DND-41 (cell line): ENCODE measurements around the gene PCNA.
"Not testable (repeated sequence)": the region's sequence is repeated elsewhere in the genome, so short reads cannot be mapped to it uniquely, and the experiment has no call there.

ENCODE experiments used
- ATAC-seq: fragments of 200-7000 bp; cut with Tn5 transposase; 3 replicates; pipeline ENCODE4 v1.9.1; 2021; ENCODE audit warnings: low read depth; ENCODE audit not compliant: insufficient read depth
- DNase-seq: peaks from one replicate; pipeline ENCODE4 v3.0.0-alpha.2; 2020
- H2AFZ ChIP-seq: 2 replicates; pipeline ENCODE4 v1.6.0; 2012; ENCODE audit warnings: low read depth, low read length
- H3K27ac ChIP-seq: 2 replicates; pipeline ENCODE4 v1.5.1; 2012; ENCODE audit warnings: low read length, inconsistent platforms
- H3K27me3 ChIP-seq: fragments of 200-600 bp; sonication (generic); 2 replicates; pipeline ENCODE4 v1.6.0; 2012; ENCODE audit warnings: low read length, mild to moderate bottlenecking, inconsistent platforms; ENCODE audit not compliant: insufficient read depth, poor library complexity
- H3K36me3 ChIP-seq: 2 replicates; pipeline ENCODE4 v1.5.1; 2012; ENCODE audit warnings: low read length, inconsistent platforms; ENCODE audit not compliant: insufficient read depth
- H3K4me1 ChIP-seq: 2 replicates; pipeline ENCODE4 v1.5.1; 2012; ENCODE audit warnings: mild to moderate bottlenecking, low read length; ENCODE audit not compliant: insufficient read depth
- H3K4me2 ChIP-seq: 2 replicates; pipeline ENCODE4 v1.6.0; 2012; ENCODE audit warnings: mild to moderate bottlenecking, moderate library complexity, low read length, inconsistent platforms; ENCODE audit not compliant: insufficient read depth
- H3K4me3 ChIP-seq, 2 experiments: fragments of 200-600 bp in 1 of 2; shearing (Covaris generic) in 1 of 2; 2 replicates each; pipeline ENCODE4 v1.5.1; 2012 to 2016; ENCODE audit warnings: inconsistent platforms in 2 of 2, low read length in 2 of 2, mild to moderate bottlenecking in 2 of 2, low read depth in 1 of 2, moderate library complexity in 1 of 2
- H3K79me2 ChIP-seq: 2 replicates; pipeline ENCODE4 v1.6.0; 2012; ENCODE audit warnings: low read length, inconsistent platforms; ENCODE audit not compliant: insufficient read depth
- H3K9ac ChIP-seq: 2 replicates; pipeline ENCODE4 v1.6.0; 2012; ENCODE audit warnings: low read depth, mild to moderate bottlenecking, inconsistent platforms, low read length, moderate library complexity
- H3K9me3 ChIP-seq: 2 replicates; pipeline ENCODE4 v1.5.1; 2012; ENCODE audit warnings: low read length, moderate library complexity, mild to moderate bottlenecking, inconsistent platforms; ENCODE audit not compliant: insufficient read depth, severe bottlenecking
- H4K20me1 ChIP-seq: 2 replicates; pipeline ENCODE4 v1.6.0; 2012; ENCODE audit warnings: low read length; ENCODE audit not compliant: insufficient read depth
- CTCF ChIP-seq: IDR thresholded peaks from 2 replicates; pipeline ENCODE4 v1.5.1; 2012; ENCODE audit warnings: borderline replicate concordance, low read length, moderate library complexity, mild to moderate bottlenecking; ENCODE audit not compliant: poor library complexity, severe bottlenecking; ENCODE audit errors: extremely low read depth
- EZH2 ChIP-seq: IDR thresholded peaks from 3 replicates; pipeline ENCODE4 v1.6.1; 2012; ENCODE audit warnings: borderline replicate concordance, low read depth, mild to moderate bottlenecking, moderate library complexity, low read length, inconsistent platforms; ENCODE audit not compliant: severe bottlenecking

The PCNA gene

GRCh38 chr20:5077761-5078387 is 41.9 kb downstream of the PCNA start:
- H3K36me3 ChIP-seq, result no peaks in the 10 kb centered on the region
- H3K4me3 ChIP-seq, result peak overlapping the region in 1 of 2 experiments; percentile 51; a peak in 2 of 4 replicates
- peak; percentile 35 for ATAC-seq
- H3K4me1 ChIP-seq, result peaks cover 30% of the 10 kb centered on the region
- H3K4me2 ChIP-seq, result peak overlapping the region; percentile 64
- H3K9ac ChIP-seq, result peak overlapping the region; percentile 54
- peak overlapping the region; percentile 94 for H3K27ac ChIP-seq
- no peaks in the 10 kb centered on the region for H3K9me3 ChIP-seq
- TF ChIP-seq EZH2 (no peak), CTCF (no peak)
- no peaks in the 10 kb centered on the region for H3K27me3 ChIP-seq
- H2AFZ ChIP-seq, result peak overlapping the region; percentile 94
- H3K79me2 ChIP-seq, result no peaks in the 10 kb centered on the region
- H4K20me1 ChIP-seq, result no peaks in the 10 kb centered on the region
- no peak for DNase-seq

DNA sequence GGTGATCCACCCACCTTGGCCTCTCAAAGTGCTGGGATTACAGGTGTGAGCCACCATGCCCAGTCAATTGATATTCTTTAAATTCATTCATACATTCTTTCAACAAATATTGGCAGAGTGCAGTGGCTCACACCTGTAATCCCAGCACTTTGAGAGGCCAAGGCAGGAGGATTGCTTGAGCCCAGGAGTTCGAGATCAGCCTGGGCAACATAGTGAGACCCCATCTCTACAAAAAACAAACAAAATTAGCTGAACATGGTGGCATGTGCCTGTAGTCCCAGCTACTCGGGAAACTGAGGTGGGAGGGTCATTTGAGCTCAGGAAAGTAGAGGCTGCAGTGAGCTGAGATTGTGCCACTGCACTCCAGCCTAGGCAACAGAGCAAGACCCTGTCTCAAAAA is 42.8 kb downstream of the PCNA start:
- peaks cover 30% of the 10 kb centered on the region for H3K4me1 ChIP-seq
- H3K27ac ChIP-seq, result not testable (repeated sequence)

GRCh38 chr20:5074232-5074674 is 45.5 kb downstream of the PCNA start:
- TF ChIP-seq EZH2 (no peak), CTCF (no peak)
- Histone ChIP-seq H4K20me1 (no peaks in the 10 kb centered on the region), H3K27ac (no peak overlapping the region), H3K9me3 (no peaks in the 10 kb centered on the region), H3K9ac (no peak overlapping the region), H3K4me1 (peaks cover 17% of the 10 kb centered on the region), H3K27me3 (no peaks in the 10 kb centered on the region), H3K4me2 (no peak overlapping the region), H3K36me3 (no peaks in the 10 kb centered on the region), H2AFZ (no peak overlapping the region), H3K79me2 (no peaks in the 10 kb centered on the region), H3K4me3 (no peak overlapping the region)
- DNase-seq (no peak), ATAC-seq (no peak)

More for the DNA sequence above, 42.8 kb downstream of the PCNA start:
- not testable (repeated sequence) for H3K27me3 ChIP-seq, H4K20me1 ChIP-seq, H2AFZ ChIP-seq, ATAC-seq, H3K79me2 ChIP-seq, H3K4me2 ChIP-seq, H3K36me3 ChIP-seq, H3K9ac ChIP-seq, H3K9me3 ChIP-seq, DNase-seq, H3K4me3 ChIP-seq

GRCh38 chr20:5073660-5074231 is 46.0 kb downstream of the PCNA start:
- Histone ChIP-seq H3K27me3 (no peaks in the 10 kb centered on the region), H3K4me3 (no peak overlapping the region), H4K20me1 (no peaks in the 10 kb centered on the region), H3K9me3 (no peaks in the 10 kb centered on the region), H2AFZ (no peak overlapping the region), H3K9ac (no peak overlapping the region), H3K79me2 (no peaks in the 10 kb centered on the region), H3K36me3 (no peaks in the 10 kb centered on the region), H3K4me1 (peaks cover 12% of the 10 kb centered on the region), H3K27ac (no peak overlapping the region), H3K4me2 (no peak overlapping the region)
- TF ChIP-seq CTCF (no peak), EZH2 (no peak)
- DNase-seq, result peak; percentile 25
- ATAC-seq, result no peak
